IMR-90 (cell line): ENCODE results near the gene ZNF280B.
"Not testable (repeated sequence)": the region's sequence is repeated elsewhere in the genome, so short reads cannot be mapped to it uniquely, and the experiment has no call there.

Experiments used
- CEBPB ChIP-seq: IDR thresholded peaks from 2 replicates; pipeline ENCODE4 v1.6.1; 2012; ENCODE audit warnings: low read depth, low read length, improper control_type of control experiment
- CTCF ChIP-seq: conservative IDR thresholded peaks from 2 replicates; pipeline ENCODE4 v1.5.1; 2012; ENCODE audit warnings: mild to moderate bottlenecking, low read depth, low read length, improper control_type of control experiment
- MXI1 ChIP-seq: IDR thresholded peaks from 2 replicates; pipeline ENCODE4 v1.6.1; 2012; ENCODE audit warnings: low read depth, mild to moderate bottlenecking, low read length, moderate library complexity, borderline replicate concordance
- POLR2A ChIP-seq: IDR thresholded peaks from 2 replicates; pipeline ENCODE4 v1.6.1; 2012; ENCODE audit warnings: mild to moderate bottlenecking, low read depth, low read length
- RAD21 ChIP-seq: IDR thresholded peaks from 2 replicates; pipeline ENCODE4 v1.6.1; 2012; ENCODE audit warnings: low read length, improper control_type of control experiment
- RFX5 ChIP-seq: IDR thresholded peaks from 2 replicates; pipeline ENCODE4 v1.8.0; 2012; ENCODE audit warnings: low read depth, mild to moderate bottlenecking, low read length, moderate library complexity

- not testable (repeated sequence) for TF ChIP-seq POLR2A, RFX5, MXI1, RAD21, CTCF, CEBPB
These were observed 2.3 kb upstream of the ZNF280B start for GRCh38 chr22:22510833-22511232.
